WTC11 (cell line): ENCODE results near the gene ZNF22. TPM values are rescaled to one million over a fixed set of nuclear protein-coding genes. Genes with fewer than 3 reads are reported as not detected.
A peak's percentile ranks its signal among the peaks of the same experiment; 100 is the strongest.

Experiments used
- ATAC-seq: fragments of 200-7000 bp; cut with Tn5 transposase; 2 replicates; pipeline ENCODE4 v1.10.0; 2021; ENCODE audit warnings: mild to moderate bottlenecking, moderate library complexity
- CTCF ChIA-PET: fragments of 300-600 bp; sonication (Branson Sonifier 250); formaldehyde crosslinking; loops from one replicate; lab custom pipeline; 2021; ENCODE audit warnings: antibody characterized with exemption; lab: Charles Lee
- POLR2A ChIA-PET: fragments of 350-600 bp; sonication (Branson Sonifier 250); formaldehyde crosslinking; loops from one replicate; lab custom pipeline; 2021; ENCODE audit warnings: antibody characterized with exemption; lab: Charles Lee
- DNase-seq: peaks from one replicate; pipeline ENCODE4 v3.0.0; 2021; ENCODE audit warnings: low spot score
- H3K27ac Mint-ChIP-seq: 2 replicates; pipeline ENCODE4 v1.8.0; 2021; ENCODE audit warnings: mixed read lengths
- H3K27me3 Mint-ChIP-seq: 2 replicates; pipeline ENCODE4 v1.8.0; 2021; ENCODE audit warnings: low read depth, mild to moderate bottlenecking, moderate library complexity, mixed read lengths
- H3K36me3 Mint-ChIP-seq: 2 replicates; pipeline ENCODE4 v1.8.0; 2021; ENCODE audit warnings: mixed read lengths
- H3K4me1 Mint-ChIP-seq: 2 replicates; pipeline ENCODE4 v1.8.0; 2022; ENCODE audit warnings: mixed read lengths
- H3K4me3 Mint-ChIP-seq: 2 replicates; pipeline ENCODE4 v1.8.0; 2021; ENCODE audit warnings: mild to moderate bottlenecking, moderate library complexity, mixed read lengths
- H3K9me3 Mint-ChIP-seq: 2 replicates; pipeline ENCODE4 v1.8.0; 2021; ENCODE audit warnings: mixed read lengths
- AFF4 ChIP-seq: sonication (generic); formaldehyde crosslinking; IDR thresholded peaks from 2 replicates; pipeline ENCODE4 v1.8.1; 2023; ENCODE audit warnings: mild to moderate bottlenecking, missing genetic modification reagents, borderline replicate concordance
- ARID4B ChIP-seq: sonication (generic); formaldehyde crosslinking; IDR thresholded peaks from 2 replicates; pipeline ENCODE4 v1.8.0; 2023; ENCODE audit warnings: missing genetic modification reagents, mild to moderate bottlenecking, borderline replicate concordance
- E2F1 ChIP-seq: sonication (generic); formaldehyde crosslinking; IDR thresholded peaks from 2 replicates; pipeline ENCODE4 v1.8.0; 2022; ENCODE audit warnings: mild to moderate bottlenecking, missing genetic modification reagents
- ETV6 ChIP-seq: sonication (generic); formaldehyde crosslinking; IDR thresholded peaks from 2 replicates; pipeline ENCODE4 v1.8.1; 2022; ENCODE audit warnings: mild to moderate bottlenecking, missing genetic modification reagents
- FOXK1 ChIP-seq: sonication (generic); formaldehyde crosslinking; IDR thresholded peaks from 2 replicates; pipeline ENCODE4 v1.8.0; 2022; ENCODE audit warnings: mild to moderate bottlenecking, moderate library complexity, missing genetic modification reagents
- GABPB1 ChIP-seq: sonication (generic); formaldehyde crosslinking; IDR thresholded peaks from 2 replicates; pipeline ENCODE4 v1.8.1; 2023; ENCODE audit warnings: mild to moderate bottlenecking, missing genetic modification reagents
- KAT7 ChIP-seq: sonication (generic); formaldehyde crosslinking; IDR thresholded peaks from 2 replicates; pipeline ENCODE4 v1.8.1; 2023; ENCODE audit warnings: missing genetic modification reagents, mild to moderate bottlenecking, borderline replicate concordance
- MLX ChIP-seq: sonication (generic); formaldehyde crosslinking; IDR thresholded peaks from 2 replicates; pipeline ENCODE4 v1.8.1; 2023; ENCODE audit warnings: mild to moderate bottlenecking, missing genetic modification reagents, moderate library complexity
- NR2C2 ChIP-seq: sonication (generic); formaldehyde crosslinking; IDR thresholded peaks from 2 replicates; pipeline ENCODE4 v1.8.0; 2022; ENCODE audit warnings: mild to moderate bottlenecking, missing genetic modification reagents
- OVOL2 ChIP-seq: fragments of 250-450 bp; sonication (Bioruptor Pico); IDR thresholded peaks from 2 replicates; pipeline ENCODE4 v1.9.0; 2021; ENCODE audit warnings: mild to moderate bottlenecking, borderline replicate concordance
- RELA ChIP-seq: sonication (generic); formaldehyde crosslinking; IDR thresholded peaks from 2 replicates; pipeline ENCODE4 v1.8.1; 2022; ENCODE audit warnings: missing genetic modification reagents, mild to moderate bottlenecking, borderline replicate concordance
- SMAD3 ChIP-seq: sonication (generic); formaldehyde crosslinking; IDR thresholded peaks from 2 replicates; pipeline ENCODE4 v1.8.0; 2022; ENCODE audit warnings: missing genetic modification reagents, mild to moderate bottlenecking, borderline replicate concordance
- SP1 ChIP-seq: sonication (generic); formaldehyde crosslinking; conservative IDR thresholded peaks from 2 replicates; pipeline ENCODE4 v1.8.1; 2022; ENCODE audit warnings: missing genetic modification reagents
- ZNF317 ChIP-seq: sonication (generic); formaldehyde crosslinking; IDR thresholded peaks from 2 replicates; pipeline ENCODE4 v1.8.1; 2023; ENCODE audit warnings: low read depth, mild to moderate bottlenecking, moderate library complexity, missing genetic modification reagents, borderline replicate concordance
- total RNA-seq: library from RNA; stranded (reverse); gene quantifications from 3 replicates; pipeline ENCODE4 v1.2.3, GENCODE V29; 2021
- TF ChIP-seq, protein P1 (sequence below): sonication (generic); formaldehyde crosslinking; conservative IDR thresholded peaks from 2 replicates; pipeline ENCODE4 v1.8.1; 2022; ENCODE audit warnings: mild to moderate bottlenecking, missing genetic modification reagents
- TF ChIP-seq, protein P2 (sequence below): fragments of 250-450 bp; sonication (Bioruptor Pico); IDR thresholded peaks from 2 replicates; pipeline ENCODE4 v1.9.0; 2021; ENCODE audit warnings: mild to moderate bottlenecking

ZNF22 gene
- total RNA-seq, 1 experiment from 2014 or later, result 31.0 TPM

- TF ChIP-seq, protein P1, sequence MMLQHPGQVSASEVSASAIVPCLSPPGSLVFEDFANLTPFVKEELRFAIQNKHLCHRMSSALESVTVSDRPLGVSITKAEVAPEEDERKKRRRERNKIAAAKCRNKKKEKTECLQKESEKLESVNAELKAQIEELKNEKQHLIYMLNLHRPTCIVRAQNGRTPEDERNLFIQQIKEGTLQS, result no peak
Measured at GRCh38 chr10:44978213-44978569, 22.5 kb upstream of the ZNF22 start (continued).

GRCh38 chr10:44978570-44979280, 22.0 kb upstream of the ZNF22 start, which contains the start of gene DEPP1:
TSS of gene DEPP1 (minus strand) at chr10:44978809. CDS start at chr10:44978030, 779 bp downstream.
- peak within 1 kb of the TSS; percentile 22 for H3K4me3 Mint-ChIP-seq
- peak; percentile 80 for DNase-seq
- H3K36me3 Mint-ChIP-seq, result no peaks in the 10 kb centered on the region
- ATAC-seq, result peak; percentile 60
- H3K27me3 Mint-ChIP-seq, result peaks cover 12% of the 10 kb centered on the region
- ChIA-PET POLR2A (interaction anchor here (0.9 kb wide), 1 partner anchor 10 kb away, joined by 5 read pairs; no protein-coding TSS in a partner anchor), CTCF (interaction anchor here (0.8 to 3.7 kb wide), 7 partner anchors 12 to 115 kb away, joined by 3 to 46 read pairs (median 5); partner anchors contain the start of gene RASSF4)
- TF ChIP-seq FOXK1 (CRISPR knock-in tag) (peak; percentile 74), RELA (no peak), GABPB1 (peak; percentile 88)
- H3K9me3 Mint-ChIP-seq, result no peaks in the 10 kb centered on the region
- H3K27ac Mint-ChIP-seq, result peak within 1 kb of the TSS; percentile 49; the same call in 1 of the 2 replicates
- H3K4me1 Mint-ChIP-seq, result peaks cover 55% of the 10 kb centered on the region

DNA sequence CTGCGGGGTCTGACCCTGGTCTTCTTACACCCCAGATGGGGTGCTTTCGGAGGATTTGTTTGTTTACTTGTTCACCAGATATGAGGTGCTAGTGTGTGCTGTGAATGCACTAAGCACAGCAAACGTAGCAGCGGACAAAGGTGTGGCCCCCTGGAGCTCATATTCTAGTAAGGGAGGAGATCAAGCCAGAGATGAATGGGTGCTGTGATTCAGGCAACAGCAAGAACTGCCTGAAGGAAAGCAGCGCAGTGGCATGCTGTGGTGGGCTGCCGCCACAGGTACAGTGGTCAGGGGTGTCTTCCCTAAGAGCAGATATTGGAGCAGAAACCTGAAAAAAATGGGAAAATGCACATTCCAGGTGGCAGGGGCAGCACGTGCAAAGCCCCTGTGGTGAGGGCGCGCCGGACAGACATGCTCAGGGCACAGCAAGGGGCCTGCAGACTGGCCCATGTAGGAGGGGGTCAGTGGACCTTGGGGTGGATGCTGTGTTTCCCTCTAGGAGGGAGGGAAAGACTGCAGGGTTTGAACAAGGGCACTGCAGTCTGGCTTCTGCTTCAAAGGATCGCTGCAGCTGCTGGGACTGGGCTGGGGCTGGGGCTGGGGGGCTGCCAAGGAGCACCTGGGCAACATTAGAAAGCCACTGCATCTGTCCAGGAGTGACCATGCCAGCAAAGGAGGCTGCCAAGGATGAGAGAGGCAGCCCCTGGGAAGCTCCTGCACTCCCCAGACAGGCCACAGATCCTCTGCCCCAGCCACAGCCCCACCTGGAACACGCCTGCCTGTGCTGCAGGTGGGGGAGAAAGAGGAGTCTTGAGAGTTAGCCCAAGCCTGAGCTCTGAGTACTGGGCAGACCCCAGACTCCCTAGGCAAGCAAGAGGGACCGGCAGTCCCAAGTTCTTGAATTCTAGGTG, 21.2 kb upstream of the ZNF22 start:
- ChIA-PET CTCF (interaction anchor here (1.2 to 3.7 kb wide), 8 partner anchors 11 to 116 kb away, joined by 3 to 46 read pairs (median 5); partner anchors contain the start of gene RASSF4), POLR2A (interaction anchor here (0.9 kb wide), 1 partner anchor 11 kb away, joined by 5 read pairs; no protein-coding TSS in a partner anchor)
- ATAC-seq (no peak), DNase-seq (no peak)
- H3K27ac Mint-ChIP-seq, result peak overlapping the region; percentile 49; the same call in 1 of the 2 replicates
- peaks cover 48% of the 10 kb centered on the region for H3K4me1 Mint-ChIP-seq
- no peaks in the 10 kb centered on the region for H3K9me3 Mint-ChIP-seq
- no peaks in the 10 kb centered on the region for H3K36me3 Mint-ChIP-seq
- TF ChIP-seq E2F1 (CRISPR knock-in tag), result no peak
- no peak for TF ChIP-seq NR2C2
- no peak for TF ChIP-seq ETV6 (CRISPR knock-in tag)
- TF ChIP-seq ARID4B (CRISPR knock-in tag), result no peak
- TF ChIP-seq SMAD3 (CRISPR knock-in tag), result no peak
- no peak for TF ChIP-seq KAT7 (CRISPR knock-in tag)
- TF ChIP-seq MLX (CRISPR knock-in tag), result no peak
- TF ChIP-seq ZNF317 (CRISPR knock-in tag), result no peak
- TF ChIP-seq SP1 (CRISPR knock-in tag), result no peak
- TF ChIP-seq AFF4, result no peak
- no peak for TF ChIP-seq OVOL2 (CRISPR knock-in tag)
- TF ChIP-seq, protein P2, sequence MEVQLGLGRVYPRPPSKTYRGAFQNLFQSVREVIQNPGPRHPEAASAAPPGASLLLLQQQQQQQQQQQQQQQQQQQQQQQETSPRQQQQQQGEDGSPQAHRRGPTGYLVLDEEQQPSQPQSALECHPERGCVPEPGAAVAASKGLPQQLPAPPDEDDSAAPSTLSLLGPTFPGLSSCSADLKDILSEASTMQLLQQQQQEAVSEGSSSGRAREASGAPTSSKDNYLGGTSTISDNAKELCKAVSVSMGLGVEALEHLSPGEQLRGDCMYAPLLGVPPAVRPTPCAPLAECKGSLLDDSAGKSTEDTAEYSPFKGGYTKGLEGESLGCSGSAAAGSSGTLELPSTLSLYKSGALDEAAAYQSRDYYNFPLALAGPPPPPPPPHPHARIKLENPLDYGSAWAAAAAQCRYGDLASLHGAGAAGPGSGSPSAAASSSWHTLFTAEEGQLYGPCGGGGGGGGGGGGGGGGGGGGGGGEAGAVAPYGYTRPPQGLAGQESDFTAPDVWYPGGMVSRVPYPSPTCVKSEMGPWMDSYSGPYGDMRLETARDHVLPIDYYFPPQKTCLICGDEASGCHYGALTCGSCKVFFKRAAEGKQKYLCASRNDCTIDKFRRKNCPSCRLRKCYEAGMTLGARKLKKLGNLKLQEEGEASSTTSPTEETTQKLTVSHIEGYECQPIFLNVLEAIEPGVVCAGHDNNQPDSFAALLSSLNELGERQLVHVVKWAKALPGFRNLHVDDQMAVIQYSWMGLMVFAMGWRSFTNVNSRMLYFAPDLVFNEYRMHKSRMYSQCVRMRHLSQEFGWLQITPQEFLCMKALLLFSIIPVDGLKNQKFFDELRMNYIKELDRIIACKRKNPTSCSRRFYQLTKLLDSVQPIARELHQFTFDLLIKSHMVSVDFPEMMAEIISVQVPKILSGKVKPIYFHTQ (CRISPR knock-in tag), result no peak
- no peak overlapping the region for H3K4me3 Mint-ChIP-seq
- peaks cover 12% of the 10 kb centered on the region for H3K27me3 Mint-ChIP-seq
